OCI-LY1 (cell line): ENCODE data around the gene TRPM4.

ENCODE experiments used
- H2AFZ ChIP-seq: fragments of 200-600 bp; sonication (generic), shearing (Covaris generic); 2 replicates; pipeline ENCODE4 v1.6.0; 2014; ENCODE audit warnings: antibody characterized with exemption, mild to moderate bottlenecking, low read length
- H3F3A ChIP-seq: fragments of 200-600 bp; sonication (generic), shearing (Covaris generic); 2 replicates; pipeline ENCODE4 v1.6.0; 2014; ENCODE audit warnings: mild to moderate bottlenecking, antibody characterized with exemption, low read length, moderate library complexity; ENCODE audit not compliant: insufficient read depth
- H3K27ac ChIP-seq: fragments of 200-600 bp; sonication (generic); 2 replicates; pipeline ENCODE4 v1.5.1; 2014; ENCODE audit warnings: low read length, mixed run types, mild to moderate bottlenecking, low read depth; ENCODE audit not compliant: poor library complexity, severe bottlenecking
- H3K27me3 ChIP-seq: fragments of 200-600 bp; sonication (generic); 2 replicates; pipeline ENCODE4 v1.6.0; 2014; ENCODE audit warnings: antibody characterized with exemption, mild to moderate bottlenecking, low read length, moderate library complexity; ENCODE audit not compliant: insufficient read depth
- H3K36me3 ChIP-seq: fragments of 200-600 bp; sonication (generic); 2 replicates; pipeline ENCODE4 v1.6.1; 2014; ENCODE audit warnings: mild to moderate bottlenecking, antibody characterized with exemption, low read length, moderate library complexity, mixed read lengths; ENCODE audit not compliant: insufficient read depth
- H3K4me1 ChIP-seq: fragments of 200-600 bp; sonication (generic); 2 replicates; pipeline ENCODE4 v1.5.1; 2014; ENCODE audit warnings: mild to moderate bottlenecking, low read length, moderate library complexity; ENCODE audit not compliant: insufficient read depth, severe bottlenecking
- H3K4me2 ChIP-seq: fragments of 200-600 bp; sonication (generic), shearing (Covaris generic); 2 replicates; pipeline ENCODE4 v1.6.1; 2014; ENCODE audit warnings: low read length
- H3K4me3 ChIP-seq: fragments of 200-600 bp; sonication (generic); 2 replicates; pipeline ENCODE4 v1.5.1; 2014; ENCODE audit warnings: low read length, low read depth, mild to moderate bottlenecking, mixed read lengths; ENCODE audit not compliant: poor library complexity, severe bottlenecking
- H3K79me2 ChIP-seq: fragments of 200-600 bp; shearing (Covaris generic); 2 replicates; pipeline ENCODE4 v1.6.1; 2016; ENCODE audit warnings: mixed run types, low read length, mixed read lengths; ENCODE audit not compliant: insufficient read depth
- H3K9ac ChIP-seq: fragments of 200-600 bp; sonication (generic), shearing (Covaris generic); 2 replicates; pipeline ENCODE4 v1.6.1; 2014; ENCODE audit warnings: mild to moderate bottlenecking, low read length, mixed read lengths
- H3K9me2 ChIP-seq: fragments of 200-600 bp; sonication (generic), shearing (Covaris generic); 2 replicates; pipeline ENCODE4 v1.6.1; 2014; ENCODE audit warnings: low read depth, mild to moderate bottlenecking, low read length, mixed read lengths
- H3K9me3 ChIP-seq: fragments of 200-600 bp; shearing (Covaris generic); 2 replicates; pipeline ENCODE4 v1.6.1; 2014; ENCODE audit warnings: low read length, mixed read lengths
- H4K20me1 ChIP-seq: fragments of 200-600 bp; sonication (generic), shearing (Covaris generic); 2 replicates; pipeline ENCODE4 v1.6.0; 2016; ENCODE audit warnings: mild to moderate bottlenecking, low read length; ENCODE audit not compliant: insufficient read depth
- CTCF ChIP-seq: fragments of 200-600 bp; sonication (generic), shearing (Covaris generic); IDR thresholded peaks from 2 replicates; pipeline ENCODE4 v1.5.1; 2017; ENCODE audit warnings: mild to moderate bottlenecking, antibody characterized with exemption, low read length, moderate library complexity, mixed read lengths
- EZH2 ChIP-seq: fragments of 200-600 bp; sonication (generic), shearing (Covaris generic); IDR thresholded peaks from 2 replicates; pipeline ENCODE4 v1.8.0; 2017; ENCODE audit warnings: borderline replicate concordance, mixed run types, mild to moderate bottlenecking, antibody characterized with exemption, low read length, moderate library complexity, mixed read lengths

TRPM4 gene

GRCh38 chr19:49114630-49115363 lies 42.8 kb upstream of the TRPM4 start:
- no peak for TF ChIP-seq CTCF
- TF ChIP-seq EZH2: no peak
- Histone ChIP-seq H3K4me1 (peaks cover 24% of the 10 kb centered on the region), H4K20me1 (no peaks in the 10 kb centered on the region), H3K79me2 (no peaks in the 10 kb centered on the region), H3K9ac (peak overlapping the region; percentile 53; the same call in 1 of the 2 replicates), H3K36me3 (0 out of 2 replicates have a peak, but pooled peaks cover under 1% of the 10 kb centered on the region), H3K9me2 (no peaks in the 10 kb centered on the region), H3K4me2 (peak overlapping the region; percentile 85), H3F3A (0 out of 2 replicates have a peak, but pooled peaks cover 4% of the 10 kb centered on the region), H3K4me3 (peak overlapping the region; percentile 65), H3K27me3 (0 out of 2 replicates have a peak, but pooled peaks cover 2% of the 10 kb centered on the region), H2AFZ (no peak overlapping the region), H3K9me3 (no peaks in the 10 kb centered on the region), H3K27ac (no peak overlapping the region)

- H3K27ac ChIP-seq: no peak overlapping the region
- no peaks in the 10 kb centered on the region for H3K9me3 ChIP-seq
- no peaks in the 10 kb centered on the region for H3K79me2 ChIP-seq
- no peak overlapping the region for H3K4me2 ChIP-seq
- H2AFZ ChIP-seq: no peak overlapping the region
- no peak for TF ChIP-seq EZH2
- TF ChIP-seq CTCF: no peak
- no peaks in the 10 kb centered on the region for H4K20me1 ChIP-seq
- peaks cover 5% of the 10 kb centered on the region; the same call in 1 of the 2 replicates for H3F3A ChIP-seq
- H3K9me2 ChIP-seq: no peaks in the 10 kb centered on the region
- 0 out of 2 replicates have a peak, but pooled peaks cover 7% of the 10 kb centered on the region for H3K27me3 ChIP-seq
- no peaks in the 10 kb centered on the region for H3K36me3 ChIP-seq
- H3K9ac ChIP-seq: no peak overlapping the region
- H3K4me1 ChIP-seq: peaks cover 29% of the 10 kb centered on the region
- no peak overlapping the region for H3K4me3 ChIP-seq
These were observed 41.0 kb upstream of the TRPM4 start for GRCh38 chr19:49116544-49116943.

GRCh38 chr19:49117677-49118564 lies 39.7 kb upstream of the TRPM4 start:
- H3K9ac ChIP-seq: peak overlapping the region; percentile 80
- peaks cover 29% of the 10 kb centered on the region for H3K4me1 ChIP-seq
- no peaks in the 10 kb centered on the region for H3K9me3 ChIP-seq
- peak overlapping the region; percentile 73 for H3K4me3 ChIP-seq
- no peaks in the 10 kb centered on the region for H3K9me2 ChIP-seq
- H3F3A ChIP-seq: peaks cover 5% of the 10 kb centered on the region; the same call in 1 of the 2 replicates
- H3K27ac ChIP-seq: peak overlapping the region; percentile 55
- H3K27me3 ChIP-seq: 0 out of 2 replicates have a peak, but pooled peaks cover 7% of the 10 kb centered on the region
- H4K20me1 ChIP-seq: no peaks in the 10 kb centered on the region
- peak overlapping the region; percentile 98 for H3K4me2 ChIP-seq
- no peaks in the 10 kb centered on the region for H3K36me3 ChIP-seq
- H2AFZ ChIP-seq: no peak overlapping the region
- no peak for TF ChIP-seq CTCF
- no peak for TF ChIP-seq EZH2
- no peaks in the 10 kb centered on the region for H3K79me2 ChIP-seq
